SK-N-SH (cell line): ENCODE data around the gene ACAD10. TPM values are rescaled to one million over a fixed set of nuclear protein-coding genes. Genes with fewer than 3 reads are reported as not detected.

Experiments
- CTCF ChIA-PET: fragments of 300-600, 350-600 bp; formaldehyde crosslinking; extraction: SDS; loops from one replicate; lab custom pipeline; 2021; lab: Yijun Ruan, JAX
- POLR2A ChIA-PET: fragments of 350-600 bp; sonication (Branson Sonifier 250); formaldehyde crosslinking; extraction: SDS; loops from one replicate; lab custom pipeline; 2020; ENCODE audit warnings: antibody characterized with exemption, inconsistent platforms; lab: Yijun Ruan, JAX
- DNase-seq: peaks from one replicate; pipeline ENCODE4 v3.0.0; 2012
- H2AFZ ChIP-seq: fragments of 200-600 bp; sonication (generic); 2 replicates; pipeline ENCODE4 v1.8.1; 2016; ENCODE audit warnings: antibody characterized with exemption, mild to moderate bottlenecking, low read depth
- H3F3A ChIP-seq: fragments of 200-600 bp; sonication (generic); replicated peaks from 2 replicates; pipeline ENCODE3; 2016; ENCODE audit warnings: antibody characterized with exemption, mild to moderate bottlenecking; ENCODE audit not compliant: insufficient read depth
- H3K27ac ChIP-seq, 2 experiments: fragments of 200-500 bp in 1 of 2; fragments of 200-600 bp in 1 of 2; sonication (Bioruptor generic) in 1 of 2; sonication (generic), shearing (Covaris generic) in 1 of 2; 2 replicates each; pipeline versions ENCODE4 v1.5.1 to v1.6.1; 2014 to 2016; ENCODE audit warnings: low read depth in 2 of 2, inconsistent platforms in 1 of 2, low read length in 1 of 2, mild to moderate bottlenecking in 1 of 2, mixed read lengths in 1 of 2
- H3K27me3 ChIP-seq: fragments of 200-600 bp; sonication (generic), shearing (Covaris generic); 2 replicates; pipeline ENCODE4 v1.6.1; 2016; ENCODE audit warnings: mixed run types; ENCODE audit not compliant: insufficient read depth
- H3K36me3 ChIP-seq, 2 experiments: fragments of 200-500 bp in 1 of 2; fragments of 200-600 bp in 1 of 2; sonication (Bioruptor generic) in 1 of 2; sonication (generic) in 1 of 2; replicated peaks in 1 of 2; 2 replicates each; pipeline versions ENCODE3 to v1.5.1; 2014 to 2016; ENCODE audit warnings: low read length in 1 of 2, mild to moderate bottlenecking in 1 of 2; ENCODE audit not compliant: insufficient read depth in 2 of 2, control insufficient read depth in 1 of 2
- H3K4me1 ChIP-seq, 2 experiments: fragments of 200-500 bp in 1 of 2; fragments of 200-600 bp in 1 of 2; sonication (Bioruptor generic) in 1 of 2; sonication (generic), shearing (Covaris generic) in 1 of 2; 2 replicates each; pipeline versions ENCODE4 v1.5.1 to v1.6.1; 2014 to 2016; ENCODE audit warnings: low read depth in 1 of 2, low read length in 1 of 2, mixed run types in 1 of 2; ENCODE audit not compliant: insufficient read depth in 2 of 2, control insufficient read depth in 1 of 2
- H3K4me2 ChIP-seq: fragments of 200-600 bp; sonication (generic), shearing (Covaris generic); 2 replicates; pipeline ENCODE4 v1.6.1; 2017; ENCODE audit warnings: mixed run types
- H3K4me3 ChIP-seq, 2 experiments: fragments of 200-500 bp in 1 of 2; fragments of 200-600 bp in 1 of 2; sonication (Bioruptor generic) in 1 of 2; sonication (generic), shearing (Covaris generic) in 1 of 2; 2 replicates each; pipeline versions ENCODE4 v1.5.1 to v1.8.1; 2014 to 2016; ENCODE audit warnings: low read depth in 2 of 2, inconsistent platforms in 1 of 2, low read length in 1 of 2, mild to moderate bottlenecking in 1 of 2, mixed read lengths in 1 of 2, moderate library complexity in 1 of 2
- H3K79me2 ChIP-seq: fragments of 200-600 bp; sonication (generic); 2 replicates; pipeline ENCODE4 v1.8.1; 2017; ENCODE audit warnings: mild to moderate bottlenecking; ENCODE audit not compliant: insufficient read depth
- H3K9ac ChIP-seq: fragments of 200-600 bp; sonication (generic); 2 replicates; pipeline ENCODE4 v1.6.1; 2017; ENCODE audit warnings: mixed run types
- H3K9me2 ChIP-seq: fragments of 200-600 bp; sonication (generic); 2 replicates; pipeline ENCODE4 v1.6.1; 2017; ENCODE audit warnings: mixed run types
- H3K9me3 ChIP-seq: fragments of 200-600 bp; sonication (generic); 2 replicates; pipeline ENCODE4 v1.6.1; 2017; ENCODE audit warnings: mixed run types, mild to moderate bottlenecking, moderate library complexity
- H4K20me1 ChIP-seq: fragments of 200-600 bp; sonication (generic); 2 replicates; pipeline ENCODE4 v1.6.1; 2017; ENCODE audit warnings: mild to moderate bottlenecking, mixed run types; ENCODE audit not compliant: insufficient read depth
- CTCF ChIP-seq: fragments of 200-600 bp; sonication (generic); IDR thresholded peaks from 2 replicates; pipeline ENCODE4 v1.6.1; 2017; ENCODE audit warnings: antibody characterized with exemption, mild to moderate bottlenecking, moderate library complexity
- ELF1 ChIP-seq: IDR thresholded peaks from 2 replicates; pipeline ENCODE4 v1.4.0; 2012
- EP300 ChIP-seq, 2 experiments: IDR thresholded peaks; 2 replicates each; pipeline versions ENCODE4 v1.4.0 to v1.6.1; 2012; ENCODE audit warnings: borderline replicate concordance in 1 of 2, low read depth in 1 of 2, low read length in 1 of 2
- EZH2phosphoT487 ChIP-seq: fragments of 200-600 bp; sonication (generic); IDR thresholded peaks from 2 replicates; pipeline ENCODE4 v1.6.1; 2017; ENCODE audit warnings: low read depth, mixed run types, mild to moderate bottlenecking, antibody characterized with exemption, moderate library complexity, borderline replicate concordance
- FOSL2 ChIP-seq: IDR thresholded peaks from 2 replicates; pipeline ENCODE4 v1.4.0; 2012; ENCODE audit warnings: low read depth, mild to moderate bottlenecking, moderate library complexity, borderline replicate concordance
- FOXJ3 ChIP-seq: sonication (generic); formaldehyde crosslinking; IDR thresholded peaks from 2 replicates; pipeline ENCODE4 v1.5.1; 2020; ENCODE audit warnings: mild to moderate bottlenecking, missing genetic modification reagents
- FOXM1 ChIP-seq: IDR thresholded peaks from 2 replicates; pipeline ENCODE4 v1.4.0; 2012; ENCODE audit warnings: low read depth, mild to moderate bottlenecking
- GABPA ChIP-seq: IDR thresholded peaks from 2 replicates; pipeline ENCODE4 v1.4.0; 2012; ENCODE audit warnings: low read depth, mild to moderate bottlenecking
- GATA2 ChIP-seq: sonication (generic); formaldehyde crosslinking; IDR thresholded peaks from 2 replicates; pipeline ENCODE4 v1.5.0; 2020; ENCODE audit warnings: mild to moderate bottlenecking, missing genetic modification reagents
- IRF3 ChIP-seq: fragments of 150-350 bp; IDR thresholded peaks from 2 replicates; pipeline ENCODE4 v1.6.1; 2016; ENCODE audit warnings: mild to moderate bottlenecking, low read depth, low read length
- MAX ChIP-seq: IDR thresholded peaks from 2 replicates; pipeline ENCODE4 v1.4.0; 2012; ENCODE audit warnings: low read depth
- MXI1 ChIP-seq: IDR thresholded peaks from 2 replicates; pipeline ENCODE4 v1.6.1; 2012; ENCODE audit warnings: mild to moderate bottlenecking, low read depth, low read length, improper control_type of control experiment
- POLR2AphosphoS5 ChIP-seq: IDR thresholded peaks from 2 replicates; pipeline ENCODE4 v1.6.1; 2012; ENCODE audit warnings: low read depth, low read length
- RAD21 ChIP-seq: IDR thresholded peaks from 2 replicates; pipeline ENCODE4 v1.6.1; 2012; ENCODE audit warnings: mild to moderate bottlenecking, low read length
- REST ChIP-seq: IDR thresholded peaks from 2 replicates; pipeline ENCODE4 v1.6.1; 2012; ENCODE audit warnings: mild to moderate bottlenecking, low read depth, low read length, moderate library complexity
- RFX5 ChIP-seq: IDR thresholded peaks from 2 replicates; pipeline ENCODE4 v1.6.1; 2012; ENCODE audit warnings: mild to moderate bottlenecking, improper control_type of control experiment, low read length
- SIN3A ChIP-seq: IDR thresholded peaks from 2 replicates; pipeline ENCODE4 v1.6.1; 2012; ENCODE audit warnings: low read depth, mild to moderate bottlenecking, low read length, moderate library complexity, borderline replicate concordance
- SMC3 ChIP-seq: IDR thresholded peaks from 2 replicates; pipeline ENCODE4 v1.6.1; 2012; ENCODE audit warnings: low read depth, low read length, improper control_type of control experiment
- TCF12 ChIP-seq: IDR thresholded peaks from 2 replicates; pipeline ENCODE4 v1.4.0; 2012
- WGBS: methylation state at CpG from one replicate; pipeline ENCODE4 v1.1.6; 2017; ENCODE audit warnings: low lambda C conversion rate; 5-methylcytosine and 5-hydroxymethylcytosine counted together
- polyA plus RNA-seq, 3 experiments: library from polyadenylated mRNA; depleted of rRNA; stranded (reverse); fragments of >200 nt; gene quantifications; 2 replicates each; pipeline ENCODE4 v1.2.3, GENCODE V29; 2012

The ACAD10 gene
- polyA plus RNA-seq, 1 of the 3 experiments (the other 2 are of a cell fraction): 24.6 TPM

GRCh38 chr12:111754671-111755070 is 68.8 kb downstream of the ACAD10 start:
- no peak for DNase-seq
- H3K4me2 ChIP-seq: no peak overlapping the region
- no peaks in the 10 kb centered on the region for H3F3A ChIP-seq
- no peak overlapping the region; a peak in 1 of 4 replicates for H3K27ac ChIP-seq
- H3K79me2 ChIP-seq: no peaks in the 10 kb centered on the region
- no peak for TF ChIP-seq MAX
- TF ChIP-seq POLR2AphosphoS5: no peak
- TF ChIP-seq RFX5: no peak
- TF ChIP-seq EP300 (IDR thresholded peaks at IDR 0.05; ENCODE audit: borderline replicate concordance in 1 of 2, low read depth in 1 of 2, low read length in 1 of 2): no peak
- TF ChIP-seq TCF12: no peak
- no peak for TF ChIP-seq IRF3
- no peak for TF ChIP-seq GABPA
- TF ChIP-seq FOSL2: no peak
- no peak for TF ChIP-seq REST
- no peak for TF ChIP-seq ELF1
- H2AFZ ChIP-seq: no peak overlapping the region
- no peaks in the 10 kb centered on the region for H3K9me3 ChIP-seq
- H3K27me3 ChIP-seq: no peaks in the 10 kb centered on the region
- CTCF ChIA-PET: interaction anchor here (0.7 to 8.6 kb wide), 11 partner anchors 8 to 350 kb away, joined by 3 to 101 read pairs (median 8); partner anchors contain the start of gene MAPKAPK5
- WGBS: 65% methylated on average over 2 of the region's 8 CpGs
- H3K36me3 ChIP-seq: peaks cover 7 to 17% of the 10 kb centered on the region in 2 experiments
- no peaks in the 10 kb centered on the region for H3K9me2 ChIP-seq
- H3K4me3 ChIP-seq: no peak overlapping the region
- no peak overlapping the region for H3K9ac ChIP-seq
- peaks cover 0 to 27% of the 10 kb centered on the region in 2 experiments; a peak in 1 of 4 replicates for H3K4me1 ChIP-seq
- POLR2A ChIA-PET: interaction anchor here (0.6 to 1.3 kb wide), 3 partner anchors 9 to 35 kb away, joined by 3 to 4 read pairs (median 4); partner anchors contain the start of gene ALDH2
- no peaks in the 10 kb centered on the region for H4K20me1 ChIP-seq

- Histone ChIP-seq H3K27ac (no peak overlapping the region), H3K36me3 (peaks cover under 1 to 12% of the 10 kb centered on the region in 2 experiments), H3K4me2 (no peak overlapping the region), H3K9me2 (no peaks in the 10 kb centered on the region), H3K4me3 (no peak overlapping the region), H3K9me3 (no peaks in the 10 kb centered on the region), H2AFZ (no peak overlapping the region), H3K79me2 (no peaks in the 10 kb centered on the region), H4K20me1 (no peaks in the 10 kb centered on the region), H3K9ac (no peak overlapping the region), H3F3A (no peaks in the 10 kb centered on the region), H3K27me3 (no peaks in the 10 kb centered on the region), H3K4me1 (peaks cover 0 to 27% of the 10 kb centered on the region in 2 experiments; a peak in 1 of 4 replicates)
- DNase-seq: no peak
- 98% methylated on average over 12 of the region's 15 CpGs for WGBS
- POLR2A ChIA-PET: no interaction called here
- CTCF ChIA-PET: interaction anchor here (8.6 kb wide), 1 partner anchor 56 kb away, joined by 101 read pairs; no protein-coding TSS in a partner anchor
- no peak for TF ChIP-seq TCF12
- TF ChIP-seq SIN3A: no peak
- no peak for TF ChIP-seq CTCF
- TF ChIP-seq RAD21: no peak
- no peak for TF ChIP-seq IRF3
- no peak for TF ChIP-seq GABPA
- no peak for TF ChIP-seq ELF1
- no peak for TF ChIP-seq MXI1
- TF ChIP-seq MAX: no peak
- no peak for TF ChIP-seq EZH2phosphoT487
- no peak for TF ChIP-seq GATA2 (CRISPR knock-in tag)
- TF ChIP-seq FOXJ3 (CRISPR knock-in tag): no peak
- no peak for TF ChIP-seq SMC3
- no peak for TF ChIP-seq FOXM1
Measured at GRCh38 chr12:111756196-111756595, 70.3 kb downstream of the ACAD10 start.
